GM10248 (cell line): ENCODE data around the gene GPR62.

ENCODE experiments used
- CTCF ChIA-PET: fragments of 300-600 bp; sonication (Branson Sonifier 250); formaldehyde crosslinking; extraction: SDS; loops from one replicate; lab custom pipeline; 2021; ENCODE audit warnings: antibody characterized with exemption; lab: Yijun Ruan, JAX
- POLR2A ChIA-PET: fragments of 350-650 bp; sonication (Branson Sonifier 250); formaldehyde crosslinking; extraction: SDS; loops from one replicate; lab custom pipeline; 2020; ENCODE audit warnings: antibody characterized with exemption; lab: Yijun Ruan, JAX
- DNase-seq: peaks from one replicate; pipeline ENCODE4 v3.0.0; 2012; ENCODE audit errors: extremely low spot score
- CTCF ChIP-seq: IDR thresholded peaks from 2 replicates; pipeline ENCODE4 v1.5.1; 2012; ENCODE audit warnings: mild to moderate bottlenecking, low read depth; ENCODE audit errors: extremely low read depth, missing control alignments, control extremely low read depth

GPR62 gene

GRCh38 chr3:51974277-51974962, 19.2 kb downstream of the GPR62 start:
- ChIA-PET CTCF (interaction anchor here (0.7 to 3.6 kb wide), 26 partner anchors 9 to 1728 kb away, joined by 3 to 64 read pairs (median 5); partner anchors contain the start of genes ACY1, DUSP7, GPR62 and PARP3), POLR2A (interaction anchor here (0.8 to 1.5 kb wide), 4 partner anchors 8 to 31 kb away, joined by 3 to 7 read pairs (median 4); partner anchors contain the start of gene RPL29)
- no peak for TF ChIP-seq CTCF
- DNase-seq: no peak

GRCh38 chr3:51974963-51975851, 20.0 kb downstream of the GPR62 start, which contains the start of gene ABHD14A:
Gene ABHD14A (plus strand): TSS chr3:51975064. CDS start chr3:51975136, 72 bp downstream.
- peak; percentile 92 for DNase-seq
- no peak for TF ChIP-seq CTCF
- POLR2A ChIA-PET: interaction anchor here (1.8 kb wide), 1 partner anchor 12 kb away, joined by 4 read pairs; no protein-coding TSS in a partner anchor
- CTCF ChIA-PET: interaction anchor here (0.7 to 3.6 kb wide), 10 partner anchors 8 to 66 kb away, joined by 3 to 64 read pairs (median 9); partner anchors contain the start of genes ACY1, PARP3 and RRP9

GRCh38 chr3:51975852-51976549, 20.8 kb downstream of the GPR62 start:
- CTCF ChIA-PET: interaction anchor here (1.3 to 3.6 kb wide), 4 partner anchors 7 to 31 kb away, joined by 5 to 64 read pairs (median 26); partner anchors contain the start of gene ACY1
- no peak for DNase-seq
- POLR2A ChIA-PET: interaction anchor here (1.8 kb wide), 1 partner anchor 11 kb away, joined by 4 read pairs; no protein-coding TSS in a partner anchor
- TF ChIP-seq CTCF: no peak

- no peak for DNase-seq
- no peak for TF ChIP-seq CTCF
- POLR2A ChIA-PET: interaction anchor here (1.8 kb wide), 1 partner anchor 10 kb away, joined by 4 read pairs; no protein-coding TSS in a partner anchor
- CTCF ChIA-PET: interaction anchor here (1.8 kb wide), 1 partner anchor 36 kb away, joined by 5 read pairs; the partner anchor contains the start of gene RRP9
Observed at GRCh38 chr3:51977446-51978142, 22.4 kb downstream of the GPR62 start.

GRCh38 chr3:51978143-51978502, 22.9 kb downstream of the GPR62 start:
- ChIA-PET CTCF (interaction anchor here (1.8 kb wide), 1 partner anchor 37 kb away, joined by 5 read pairs; the partner anchor contains the start of gene RRP9), POLR2A (no interaction called here)
- DNase-seq: no peak
- no peak for TF ChIP-seq CTCF
